Thymus (tissue), 14 donors: Measurements from ENCODE around the gene TMEM144. TPM values are rescaled to one million over a fixed set of nuclear protein-coding genes. Genes with fewer than 3 reads are reported as not detected.
A peak's percentile ranks its signal among the peaks of the same experiment; 100 is the strongest.

Source experiments
- DNase-seq, 9 donors: peaks; one replicate each; pipeline ENCODE4 v3.0.0-alpha.2; 2013; ENCODE audit warnings: low spot score in 9 of 9, low read depth in 6 of 9, missing footprints in 1 of 9
- H3K27ac ChIP-seq, 2 donors: one replicate each; pipeline ENCODE4 v1.5.1; 2013; ENCODE audit warnings: control low read depth in 1 of 2, low read depth in 1 of 2, low read length in 1 of 2, mild to moderate bottlenecking in 1 of 2, moderate library complexity in 1 of 2
- H3K27me3 ChIP-seq, 2 donors: one replicate each; pipeline ENCODE4 v1.5.1; 2013; ENCODE audit warnings: low read length in 1 of 2; ENCODE audit not compliant: control insufficient read depth in 2 of 2, insufficient read depth in 1 of 2
- H3K36me3 ChIP-seq, 2 donors: one replicate each; pipeline ENCODE4 v1.5.1; 2013; ENCODE audit warnings: low read length in 1 of 2, mild to moderate bottlenecking in 1 of 2, moderate library complexity in 1 of 2; ENCODE audit not compliant: control insufficient read depth in 2 of 2, insufficient read depth in 2 of 2
- H3K4me1 ChIP-seq, 2 donors: one replicate each; pipeline ENCODE4 v1.5.1; 2013; ENCODE audit warnings: low read length in 2 of 2; ENCODE audit not compliant: control insufficient read depth in 2 of 2, insufficient read depth in 2 of 2
- H3K4me3 ChIP-seq, 2 donors: one replicate each; pipeline ENCODE4 v1.5.1; 2013; ENCODE audit warnings: low read length in 2 of 2, control low read depth in 1 of 2, mild to moderate bottlenecking in 1 of 2
- H3K9me3 ChIP-seq, 2 donors: one replicate each; pipeline ENCODE4 v1.5.1; 2013; ENCODE audit warnings: low read length in 1 of 2, mild to moderate bottlenecking in 1 of 2; ENCODE audit not compliant: control insufficient read depth in 2 of 2, insufficient read depth in 1 of 2
- WGBS: extraction: QIAGEN DNeasy Blood & Tissue Kit; methylation state at CpG from one replicate; pipeline ENCODE4 v1.1.7; 2013; 5-methylcytosine and 5-hydroxymethylcytosine counted together
- long read RNA-seq, 10 donors: transcript quantifications; one replicate each; lab custom pipeline, GENCODE V29; 2026
- polyA plus RNA-seq: library from polyadenylated mRNA; stranded (reverse); fragments of 200-250 nt; gene quantifications from one replicate; pipeline ENCODE4 v1.2.3, GENCODE V29; 2013
- total RNA-seq: library from RNA; stranded (reverse); fragments of 120-200 nt; gene quantifications from one replicate; pipeline ENCODE4 v1.2.4, GENCODE V29; 2013
- donor health status: healthy.

The TMEM144 gene
- total RNA-seq (2.5 TPM), polyA plus RNA-seq (1.4 TPM)
- long read RNA-seq, donor 1: 0 reads
- long read RNA-seq, donor 2: 0 reads
- long read RNA-seq, donor 3: 0 reads
- long read RNA-seq, donor 4: 0 reads
- long read RNA-seq, donor 5: 0 reads
- long read RNA-seq, donor 6: 0 reads
- long read RNA-seq, donor 7: 0 reads
- long read RNA-seq, donor 8: 0 reads
- long read RNA-seq, donor 9, partial matches to known transcripts: 0 of 1 reads
- long read RNA-seq, donor 9, other reads (novel, unspliced or antisense): 0 of 1 reads
- long read RNA-seq, donor 10: 0 reads

DNA sequence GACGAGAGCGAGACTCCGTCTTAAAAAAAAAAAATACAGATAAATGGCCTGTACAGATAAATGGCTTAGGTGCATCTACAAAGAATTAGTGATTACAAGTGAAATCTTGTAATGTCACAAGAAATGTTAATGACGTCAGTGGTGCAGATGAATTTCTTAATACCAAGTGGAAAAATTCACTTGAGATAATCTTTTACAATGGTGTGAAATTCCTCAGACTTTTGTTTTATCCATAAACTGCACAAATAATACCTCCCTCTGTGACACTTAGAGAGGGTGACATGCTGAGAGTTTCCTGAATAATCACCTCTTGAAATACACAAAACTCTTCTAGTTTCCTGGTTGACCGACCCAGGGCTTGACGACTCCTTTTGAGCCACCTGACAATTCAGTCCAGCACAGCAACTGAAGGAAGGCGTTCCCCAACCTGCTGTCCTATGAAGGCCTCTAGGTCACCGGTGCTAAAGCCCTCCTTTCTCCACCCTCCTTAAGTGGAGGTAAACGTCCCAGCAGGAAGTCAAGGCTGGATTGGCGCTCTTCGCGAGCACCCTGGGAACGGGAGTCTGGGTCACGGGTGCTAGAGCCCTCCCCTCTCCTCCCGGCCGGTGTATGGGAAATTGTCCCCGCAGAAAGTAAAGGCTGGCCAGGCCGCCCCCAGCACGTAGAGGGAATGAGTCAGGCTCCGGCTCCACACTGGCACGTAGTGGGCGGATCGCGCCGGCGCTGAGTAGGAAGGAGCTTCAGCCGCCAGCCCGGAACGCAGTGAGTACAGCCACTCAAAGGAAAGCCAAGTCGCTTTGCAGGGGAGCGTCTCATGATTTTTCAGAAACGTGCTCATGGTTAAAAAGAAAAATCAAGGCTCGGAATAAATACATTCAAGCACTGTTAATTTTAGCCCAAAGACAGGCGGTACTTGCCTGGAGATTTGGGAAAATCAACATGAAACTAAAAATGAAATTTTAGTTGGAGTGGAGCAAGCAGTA is at the start of gene TMEM144:
TMEM144 (plus strand) TSS at position 662 of the 983 bp plus-strand sequence. CDS start 2,182 bp downstream, outside the sequence.
- H3K27ac ChIP-seq: peak within 1 kb of the TSS; percentile 50 to 59
- H3K9me3 ChIP-seq: no peaks in the 10 kb centered on the region
- peak within 1 kb of the TSS; percentile 37 to 44 for H3K4me3 ChIP-seq
- H3K36me3 ChIP-seq: no peaks in the 10 kb centered on the region
- peak in 6 of 9 donors; percentile 22 to 66 (median 42) for DNase-seq
- no peaks in the 10 kb centered on the region for H3K27me3 ChIP-seq
- H3K4me1 ChIP-seq: peaks cover 0 to 3% of the 10 kb centered on the region in 2 donors
- 11% methylated on average over 34 of the region's 34 CpGs for WGBS

DNA sequence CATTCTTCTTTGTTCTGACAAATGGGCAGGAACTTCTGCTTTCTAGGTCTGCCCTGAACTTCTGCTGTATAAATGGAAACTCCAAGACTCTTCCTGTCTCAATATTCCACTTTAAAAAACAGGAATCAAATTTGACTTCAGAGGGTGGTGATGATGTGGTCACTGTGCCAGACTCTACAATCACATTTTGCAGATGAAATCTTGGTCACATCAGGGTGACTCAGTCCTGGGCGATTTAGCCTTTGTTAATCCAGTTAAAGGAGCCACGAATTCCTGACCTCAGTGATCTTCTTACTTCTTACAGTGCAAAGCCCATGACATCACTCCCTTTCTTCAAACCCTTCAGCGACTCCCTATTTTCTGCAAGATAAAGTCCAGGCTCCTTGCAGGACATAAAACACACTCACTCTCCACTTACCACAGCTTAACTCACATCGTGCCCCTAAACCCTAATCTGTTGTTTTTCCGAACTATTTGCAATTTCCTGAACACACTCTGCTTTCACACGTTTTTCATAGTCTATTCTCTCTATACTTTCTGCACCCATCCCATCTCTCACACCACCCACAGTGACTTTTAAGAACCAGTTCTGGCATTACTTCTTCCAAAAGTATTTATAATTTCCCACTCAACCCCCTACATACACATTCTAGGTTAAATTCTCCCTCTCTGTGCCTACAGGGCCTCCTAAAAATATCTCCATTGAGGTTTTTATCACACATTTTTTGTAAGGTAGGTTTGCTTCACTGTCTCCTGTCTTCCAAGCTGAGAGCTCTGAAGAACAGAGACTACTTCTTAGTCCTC is 48.5 kb upstream of the TMEM144 start:
- H3K4me1 ChIP-seq: no peaks in the 10 kb centered on the region
- H3K4me3 ChIP-seq: no peak overlapping the region
- DNase-seq: no peak
- WGBS: 57% methylated on average over 6 of the region's 6 CpGs
- no peaks in the 10 kb centered on the region for H3K36me3 ChIP-seq
- H3K9me3 ChIP-seq: no peaks in the 10 kb centered on the region
- no peak overlapping the region for H3K27ac ChIP-seq
- no peaks in the 10 kb centered on the region for H3K27me3 ChIP-seq

DNA sequence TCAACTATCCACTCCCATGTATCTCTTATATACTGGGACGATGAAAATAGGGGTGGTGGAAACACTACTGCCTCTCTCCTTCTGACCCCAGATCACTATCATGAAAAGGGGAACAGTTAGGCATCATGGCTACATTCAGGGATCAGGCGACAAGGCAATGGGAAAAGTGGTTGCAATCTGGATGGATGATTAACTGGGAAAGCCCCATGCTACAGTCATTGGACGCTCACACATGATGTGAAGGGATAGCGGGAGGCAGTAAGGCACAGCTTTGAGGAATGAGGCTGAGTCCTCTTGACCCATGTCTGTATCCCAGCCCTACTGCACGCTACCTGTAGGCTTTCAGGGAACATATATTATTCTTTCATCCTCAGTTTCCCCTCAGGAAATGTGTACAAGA is 47.7 kb upstream of the TMEM144 start:
- Histone ChIP-seq H3K36me3 (no peaks in the 10 kb centered on the region), H3K4me1 (no peaks in the 10 kb centered on the region), H3K27ac (no peak overlapping the region), H3K4me3 (no peak overlapping the region), H3K27me3 (no peaks in the 10 kb centered on the region), H3K9me3 (no peaks in the 10 kb centered on the region)
- WGBS: 96% methylated on average over 5 of the region's 5 CpGs
- no peak for DNase-seq

DNA sequence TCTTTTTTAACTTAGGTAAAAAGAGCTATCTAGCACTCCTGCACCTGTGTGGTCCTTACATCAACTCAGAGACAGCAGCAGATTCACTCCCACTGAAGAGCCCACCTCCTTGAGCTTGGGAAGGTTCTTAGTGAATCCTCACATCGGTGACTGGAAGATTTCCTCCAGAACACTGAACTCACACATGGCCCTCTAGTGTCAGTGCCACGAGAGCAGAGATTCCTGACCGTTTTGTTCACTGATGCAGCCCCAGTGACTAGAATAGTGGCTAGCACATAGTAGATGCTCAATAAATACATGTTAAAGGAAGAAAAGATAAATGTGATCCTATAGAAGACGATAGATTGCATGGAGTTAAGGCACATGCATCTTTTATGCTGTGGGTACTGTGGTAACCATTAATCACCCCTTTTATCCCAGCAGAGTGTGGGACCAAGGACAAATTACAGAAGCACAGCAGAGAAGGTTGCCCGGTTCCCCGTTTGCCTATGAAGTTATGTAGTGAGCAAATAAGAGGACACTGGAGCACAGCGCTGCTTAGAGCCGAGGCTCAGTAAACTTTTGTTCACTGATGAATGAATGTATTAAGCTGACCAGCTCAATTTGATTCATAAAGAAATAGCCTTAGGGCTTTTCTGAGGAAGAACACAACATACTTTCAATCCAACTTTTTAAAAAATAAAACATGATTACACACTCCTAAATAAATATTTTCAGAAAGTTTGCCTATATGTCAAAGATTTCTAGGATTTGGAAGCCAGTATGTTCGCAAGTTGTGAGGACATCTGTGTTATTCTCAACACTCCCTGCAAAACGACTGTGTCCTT is 46.1 kb upstream of the TMEM144 start:
- Histone ChIP-seq H3K27me3 (no peaks in the 10 kb centered on the region), H3K27ac (no peak overlapping the region), H3K36me3 (no peaks in the 10 kb centered on the region), H3K4me3 (no peak overlapping the region), H3K4me1 (no peaks in the 10 kb centered on the region), H3K9me3 (no peaks in the 10 kb centered on the region)
- no peak for DNase-seq
- WGBS: 81% methylated on average over 10 of the region's 10 CpGs

DNA sequence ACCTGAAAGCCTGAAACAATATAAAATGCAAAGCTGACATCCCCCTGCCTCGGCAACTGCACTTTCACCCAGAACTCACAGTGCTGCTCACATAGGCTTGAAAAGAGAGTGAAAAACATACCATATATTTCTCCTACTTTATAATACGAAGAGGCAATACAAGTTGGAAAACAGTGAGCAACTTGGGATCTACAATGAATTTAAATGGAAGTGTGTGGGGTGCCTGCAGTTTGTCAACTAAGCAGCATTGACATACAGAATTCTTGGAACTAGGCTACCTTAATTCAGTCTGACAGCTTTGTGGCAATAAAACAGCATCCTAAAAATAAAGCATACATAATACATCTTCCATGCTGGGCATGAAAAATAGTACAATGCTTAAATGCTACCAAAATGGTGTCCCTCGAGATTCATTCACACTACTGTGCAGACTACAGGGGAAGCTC is 45.5 kb upstream of the TMEM144 start:
- Histone ChIP-seq H3K4me1 (no peaks in the 10 kb centered on the region), H3K4me3 (no peak overlapping the region), H3K36me3 (no peaks in the 10 kb centered on the region), H3K27me3 (peaks cover 0 to 6% of the 10 kb centered on the region in 2 donors), H3K9me3 (no peaks in the 10 kb centered on the region), H3K27ac (no peak overlapping the region)
- DNase-seq: no peak
- WGBS: 90% methylated on average over 3 of the region's 3 CpGs

DNA sequence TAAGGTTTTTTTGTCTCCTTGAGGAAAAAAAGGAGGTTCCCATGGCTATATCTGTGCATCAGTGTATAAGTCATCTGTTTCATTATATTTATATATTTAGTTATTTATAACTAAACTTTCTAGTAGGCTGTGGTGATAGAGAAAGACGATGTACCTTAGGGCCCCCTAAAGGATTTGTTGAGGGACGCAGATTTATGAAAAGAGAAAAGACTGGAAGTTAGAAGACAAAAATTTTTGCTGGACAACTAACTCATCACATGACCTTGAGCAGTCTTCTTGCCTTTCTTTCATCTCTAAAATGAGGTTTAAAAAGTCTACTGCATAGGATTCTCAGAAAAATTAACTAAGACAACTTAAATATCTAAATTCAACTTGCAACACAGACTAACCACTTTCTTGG is 43.6 kb upstream of the TMEM144 start:
- Histone ChIP-seq H3K36me3 (no peaks in the 10 kb centered on the region), H3K27me3 (peaks cover 9 to 23% of the 10 kb centered on the region in 2 donors), H3K27ac (no peak overlapping the region), H3K4me3 (no peak overlapping the region), H3K4me1 (no peaks in the 10 kb centered on the region), H3K9me3 (no peaks in the 10 kb centered on the region)
- no peak for DNase-seq
- WGBS: 84% methylated on average over 2 of the region's 2 CpGs

DNA sequence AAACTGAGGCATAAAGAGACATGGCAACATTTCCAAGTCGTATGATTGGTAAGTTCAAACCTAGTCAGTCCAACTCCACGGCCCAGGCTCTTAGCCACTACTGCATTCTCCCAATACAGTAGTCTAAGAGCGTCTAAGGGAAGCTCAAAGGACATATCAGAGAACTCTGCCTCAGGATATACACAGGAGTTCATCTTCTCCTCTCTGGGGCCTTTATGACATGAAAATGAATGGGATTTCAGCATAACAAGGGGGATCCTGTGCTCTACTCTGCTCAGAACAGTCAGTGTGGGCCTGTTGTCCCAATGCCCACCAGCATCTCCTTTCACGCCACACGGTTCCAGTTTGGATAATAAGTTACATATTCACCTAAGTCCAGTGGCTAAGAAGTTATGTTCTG is 41.7 kb upstream of the TMEM144 start:
- Histone ChIP-seq H3K9me3 (no peaks in the 10 kb centered on the region), H3K4me3 (no peak overlapping the region), H3K4me1 (no peaks in the 10 kb centered on the region), H3K27ac (no peak overlapping the region), H3K36me3 (no peaks in the 10 kb centered on the region), H3K27me3 (peaks cover 9 to 34% of the 10 kb centered on the region in 2 donors)
- WGBS: 90% methylated on average over 5 of the region's 5 CpGs
- DNase-seq: no peak

DNA sequence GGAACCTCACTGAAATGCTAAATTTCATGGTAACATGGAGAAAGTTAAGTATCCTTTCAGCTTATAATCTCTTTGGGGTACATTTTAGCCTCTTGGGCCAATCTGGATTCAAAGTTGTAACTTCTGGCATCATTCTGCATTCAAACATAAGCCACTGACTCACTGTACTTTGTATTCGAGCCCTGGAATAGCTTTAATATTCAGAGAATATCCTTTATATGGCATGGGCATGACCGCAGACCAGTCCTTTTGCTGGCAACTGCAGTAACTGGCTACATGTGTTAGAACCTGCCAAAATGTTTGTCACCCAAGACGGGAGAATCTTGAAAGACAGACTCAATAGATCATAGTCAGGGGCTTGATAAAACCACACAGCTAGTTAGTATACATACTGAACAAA is 40.8 kb upstream of the TMEM144 start:
- DNase-seq: no peak
- WGBS: 20% methylated on average over 3 of the region's 3 CpGs
- H3K4me3 ChIP-seq: no peak overlapping the region
- H3K27me3 ChIP-seq: peaks cover 9 to 34% of the 10 kb centered on the region in 2 donors
- H3K9me3 ChIP-seq: no peaks in the 10 kb centered on the region
- H3K36me3 ChIP-seq: no peaks in the 10 kb centered on the region
- H3K27ac ChIP-seq: no peak overlapping the region
- H3K4me1 ChIP-seq: no peaks in the 10 kb centered on the region
